K562 (cell line): ENCODE results near the gene SLC48A1. TPM values are rescaled to one million over a fixed set of nuclear protein-coding genes. Genes with fewer than 3 reads are reported as not detected.

Experiments used
- BRF1 ChIP-seq: IDR thresholded peaks from 3 replicates; pipeline ENCODE4 v1.6.1; 2011; ENCODE audit warnings: borderline replicate concordance, mild to moderate bottlenecking; ENCODE audit not compliant: insufficient read length; ENCODE audit errors: extremely low read depth
- CBFA2T2 ChIP-seq: fragments of 450-650 bp; conservative IDR thresholded peaks from 2 replicates; pipeline ENCODE4 v1.6.1; 2017; ENCODE audit warnings: mild to moderate bottlenecking
- CHCHD3 ChIP-seq: fragments of 250-450 bp; sonication (Bioruptor Pico); IDR thresholded peaks from 2 replicates; pipeline ENCODE4 v2.1.2; 2022; ENCODE audit warnings: mild to moderate bottlenecking
- CTCF ChIP-seq, 3 experiments: IDR thresholded peaks in 2 of 3; conservative IDR thresholded peaks in 1 of 3; 2 replicates each; pipeline ENCODE4 v1.5.1; 2011 to 2012; ENCODE audit warnings: low read length in 3 of 3, mild to moderate bottlenecking in 3 of 3, control low read depth in 2 of 3, improper control_type of control experiment in 1 of 3, inconsistent platforms in 1 of 3, low read depth in 1 of 3, mixed read lengths in 1 of 3, moderate library complexity in 1 of 3; ENCODE audit not compliant: insufficient read depth in 2 of 3
- CTCFL ChIP-seq: IDR thresholded peaks from 2 replicates; pipeline ENCODE4 v1.6.1; 2011; ENCODE audit warnings: borderline replicate concordance, low read depth, mild to moderate bottlenecking, moderate library complexity, low read length; ENCODE audit not compliant: insufficient read depth, poor library complexity, severe bottlenecking
- EHMT2 ChIP-seq: fragments of 450-650 bp; IDR thresholded peaks from 2 replicates; pipeline ENCODE4 v1.6.1; 2018; ENCODE audit warnings: antibody characterized with exemption
- MBD2 ChIP-seq: sonication (generic); IDR thresholded peaks from 2 replicates; pipeline ENCODE4 v1.6.1; 2016; ENCODE audit warnings: low read depth, borderline replicate concordance
- NELFE ChIP-seq: IDR thresholded peaks from 2 replicates; pipeline ENCODE4 v1.6.1; 2011; ENCODE audit warnings: mild to moderate bottlenecking; ENCODE audit not compliant: insufficient read depth, insufficient read length
- PHB ChIP-seq: fragments of 250-450 bp; sonication (Bioruptor Pico); IDR thresholded peaks from 2 replicates; pipeline ENCODE4 v1.5.0; 2021
- TCF3 ChIP-seq: sonication (generic); formaldehyde crosslinking; IDR thresholded peaks from 2 replicates; pipeline ENCODE4 v1.4.0; 2020; ENCODE audit warnings: mild to moderate bottlenecking, missing genetic modification reagents
- TEAD2 ChIP-seq: fragments of 450-650 bp; IDR thresholded peaks from 2 replicates; pipeline ENCODE4 v1.6.1; 2016; ENCODE audit warnings: missing genetic modification characterization, control low read depth, missing compliant biosample characterization
- XRCC5 ChIP-seq: fragments of 200-400 bp; formaldehyde crosslinking; IDR thresholded peaks from 2 replicates; pipeline ENCODE4 v1.6.1; 2017; ENCODE audit warnings: low read depth, mild to moderate bottlenecking, low read length
- YY1 ChIP-seq, 3 experiments: IDR thresholded peaks; 2 replicates each; pipeline ENCODE4 v1.6.1; 2011; ENCODE audit warnings: low read length in 2 of 3, mild to moderate bottlenecking in 2 of 3, moderate library complexity in 2 of 3, borderline replicate concordance in 1 of 3, control low read depth in 1 of 3, low read depth in 1 of 3; ENCODE audit not compliant: insufficient read depth in 3 of 3, insufficient replicate concordance in 2 of 3, control insufficient read depth in 1 of 3, insufficient read length in 1 of 3; ENCODE audit errors: extremely low read depth in 1 of 3
- ZFP91 ChIP-seq: sonication (generic); formaldehyde crosslinking; IDR thresholded peaks from 2 replicates; pipeline ENCODE4 v1.8.0; 2022; ENCODE audit warnings: mild to moderate bottlenecking, missing genetic modification reagents
- ZNF124 ChIP-seq: sonication (generic); formaldehyde crosslinking; IDR thresholded peaks from 2 replicates; pipeline ENCODE4 v1.8.1; 2022; ENCODE audit warnings: missing genetic modification reagents
- ZNF311 ChIP-seq: fragments of 250-450 bp; sonication (Bioruptor Pico); IDR thresholded peaks from 2 replicates; pipeline ENCODE4 v1.4.0; 2020; ENCODE audit warnings: mild to moderate bottlenecking, moderate library complexity
- ZNF785 ChIP-seq: fragments of 250-450 bp; sonication (Bioruptor Pico); IDR thresholded peaks from 2 replicates; pipeline ENCODE4 v1.4.0; 2020; ENCODE audit warnings: mild to moderate bottlenecking
- polyA plus RNA-seq, 8 experiments: library from polyadenylated mRNA; depleted of rRNA in 4 of 8; stranded (reverse) in 5 of 8; unstranded in 3 of 8; fragments of >200 nt; fragmentation: Nextera tagmentation in 2 of 8; fragmentation: Illumina TruSeq in 1 of 8; extraction: Ambion mirVana in 2 of 8; extraction: Trizol in 1 of 8; gene quantifications; 2 replicates each; pipeline versions ENCODE4 v1.2.1 to v1.2.3, GENCODE V29; 2011 to 2014; ENCODE audit warnings: inconsistent platforms in 1 of 8, missing spikeins in 1 of 8
- total RNA-seq, 7 experiments: library from RNA; depleted of rRNA in 6 of 7; stranded (reverse); fragments of >200 nt in 6 of 7; fragmentation: Illumina TruSeq in 2 of 7; extraction: Trizol in 2 of 7; gene quantifications; 2 replicates each; pipeline versions ENCODE4 v1.2.1 to v1.2.3, GENCODE V29; 2011 to 2021; ENCODE audit warnings: low replicate concordance in 1 of 7
- TF ChIP-seq, protein P1 (sequence below): fragments of 450-650 bp; formaldehyde crosslinking; IDR thresholded peaks from 2 replicates; pipeline ENCODE4 v1.4.0; 2022; ENCODE audit warnings: mild to moderate bottlenecking, moderate library complexity

SLC48A1 gene
- total and polyA plus RNA-seq, 9 of the 15 experiments (the other 6 are each of a cell fraction or from before 2014, with no cell fraction given) = 10.7 to 37.5 (median 18.7) TPM

GRCh38 chr12:47758834-47759690 is 14.0 kb upstream of the SLC48A1 start, which contains the start of gene RAPGEF3 (continued):
- TF ChIP-seq ZFP91 (CRISPR knock-in tag) (no peak), ZNF311 (no peak), CTCF (IDR thresholded peaks at IDR 0.05 in 2 of 3, conservative IDR thresholded peaks at IDR 0.05 in 1 of 3; ENCODE audit: insufficient read depth in 2 of 3, low read depth in 1 of 3, low read length in 3 of 3) (peak; percentile 58 to 86 (median 68)), YY1 (IDR thresholded peaks at IDR 0.05; ENCODE audit: borderline replicate concordance in 1 of 3, control insufficient read depth in 1 of 3, extremely low read depth in 1 of 3, insufficient read depth in 3 of 3, insufficient read length in 1 of 3, insufficient replicate concordance in 2 of 3, low read depth in 1 of 3, low read length in 2 of 3) (peak in 1 of 3 experiments; percentile 10), CHCHD3 (CRISPR knock-in tag) (no peak), TEAD2 (tag) (no peak), NELFE (no peak), TCF3 (CRISPR knock-in tag) (no peak), XRCC5 (peak; percentile 19; the same call in 1 of the 2 replicates), PHB (CRISPR knock-in tag) (no peak), CTCFL (peak; percentile 83), ZNF124 (CRISPR knock-in tag) (no peak), ZNF785 (CRISPR knock-in tag) (no peak), CBFA2T2 (no peak), BRF1 (no peak), EHMT2 (no peak), MBD2 (no peak)
- TF ChIP-seq, protein P1, sequence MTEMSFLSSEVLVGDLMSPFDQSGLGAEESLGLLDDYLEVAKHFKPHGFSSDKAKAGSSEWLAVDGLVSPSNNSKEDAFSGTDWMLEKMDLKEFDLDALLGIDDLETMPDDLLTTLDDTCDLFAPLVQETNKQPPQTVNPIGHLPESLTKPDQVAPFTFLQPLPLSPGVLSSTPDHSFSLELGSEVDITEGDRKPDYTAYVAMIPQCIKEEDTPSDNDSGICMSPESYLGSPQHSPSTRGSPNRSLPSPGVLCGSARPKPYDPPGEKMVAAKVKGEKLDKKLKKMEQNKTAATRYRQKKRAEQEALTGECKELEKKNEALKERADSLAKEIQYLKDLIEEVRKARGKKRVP (CRISPR knock-in tag) = no peak
